Naive B cell (primary cell): ENCODE measurements around the gene HEPN1. TPM values are rescaled to one million over a fixed set of nuclear protein-coding genes. Genes with fewer than 3 reads are reported as not detected.

Source experiments
- polyA plus RNA-seq, 6 donors: library from polyadenylated mRNA; unstranded; fragments of 300-500 nt; fragmentation: Illumina TruSeq; gene quantifications; one replicate each; pipeline ENCODE4 v1.2.3, GENCODE V29; 2021; ENCODE audit warnings: low read depth in 6 of 6

HEPN1 gene
- polyA plus RNA-seq, 6 donors from 2014 or later = not detected

Other genes starting within 250 kb of the HEPN1 start
- 1 to 10 TPM; 2.4 to 3.9 (median 3.2) TPM for gene SIAE, start 245.5 kb upstream of the HEPN1 start, polyA plus RNA-seq
- gene SPA17, start 245.3 kb upstream of the HEPN1 start, polyA plus RNA-seq = 1 to 10 TPM in 5 of 6 donors, under 1 TPM in 1; 0.70 to 3.1 (median 1.7) TPM
- 1 to 10 TPM; 1.3 to 8.3 (median 6.0) TPM for gene NRGN, start 179.3 kb upstream of the HEPN1 start, polyA plus RNA-seq
- gene VSIG2, start 167.0 kb upstream of the HEPN1 start, polyA plus RNA-seq = under 1 TPM in 1 of 6 donors, not detected in 5; 0.29 TPM
- gene ESAM, start 157.0 kb upstream of the HEPN1 start, polyA plus RNA-seq = 10 to 100 TPM; 13.6 to 25.3 (median 19.1) TPM
- gene MSANTD2, start 118.8 kb upstream of the HEPN1 start, polyA plus RNA-seq = 1 to 10 TPM in 5 of 6 donors, not detected in 1; 2.5 to 8.1 (median 3.4) TPM
- gene ROBO3, start 53.8 kb upstream of the HEPN1 start, polyA plus RNA-seq = 1 to 10 TPM in 1 of 6 donors, under 1 TPM in 3, not detected in 2; 0.21 to 2.0 (median 0.69) TPM
- gene ROBO4, start 21.4 kb upstream of the HEPN1 start, polyA plus RNA-seq = not detected
- gene HEPACAM, start 16.8 kb downstream of the HEPN1 start, polyA plus RNA-seq = not detected
- gene CCDC15, start 35.0 kb downstream of the HEPN1 start, polyA plus RNA-seq = 1 to 10 TPM in 1 of 6 donors, under 1 TPM in 4, not detected in 1; 0.33 to 1.5 (median 0.72) TPM
- gene SLC37A2, start 144.1 kb downstream of the HEPN1 start, polyA plus RNA-seq = 1 to 10 TPM in 4 of 6 donors, under 1 TPM in 2; 0.48 to 2.4 (median 1.8) TPM
- gene TMEM218, start 192.4 kb downstream of the HEPN1 start, polyA plus RNA-seq = 10 to 100 TPM; 30.4 to 53.0 (median 36.7) TPM
- gene PKNOX2, start 245.5 kb downstream of the HEPN1 start, polyA plus RNA-seq = not detected